Central memory CD8-positive, alpha-beta T cell (primary cell): ENCODE data around the gene GAL3ST3.

ENCODE experiments used
- ATAC-seq: fragments of 150-1000 bp; cut with Tn5 transposase; replicated peaks from 2 replicates; pipeline ENCODE4 v1.10.0; 2022; ENCODE audit warnings: mild to moderate bottlenecking, moderate FRiP score, moderate number of reproducible peaks; ENCODE audit not compliant: poor library complexity, severe bottlenecking; ENCODE audit errors: extremely low read depth
- DNase-seq, 2 donors: peaks; one replicate each; pipeline ENCODE4 v3.0.0; 2021; ENCODE audit warnings: low spot score in 2 of 2
- H3K27ac Mint-ChIP-seq: one replicate; pipeline ENCODE4 v1.8.0; 2022; ENCODE audit warnings: low read depth, mild to moderate bottlenecking, moderate library complexity, mixed read lengths
- H3K27me3 Mint-ChIP-seq: one replicate; pipeline ENCODE4 v1.8.0; 2022; ENCODE audit warnings: mixed read lengths
- H3K36me3 Mint-ChIP-seq: one replicate; pipeline ENCODE4 v1.8.0; 2022; ENCODE audit warnings: mild to moderate bottlenecking, moderate library complexity, mixed read lengths; ENCODE audit not compliant: insufficient read depth
- H3K4me1 Mint-ChIP-seq: one replicate; pipeline ENCODE4 v1.8.0; 2022; ENCODE audit warnings: mixed read lengths
- H3K4me3 Mint-ChIP-seq: one replicate; pipeline ENCODE4 v1.8.0; 2022; ENCODE audit warnings: mild to moderate bottlenecking, moderate library complexity, mixed read lengths
- H3K9me3 Mint-ChIP-seq: one replicate; pipeline ENCODE4 v1.8.0; 2022; ENCODE audit warnings: mixed read lengths

Gene GAL3ST3

DNA sequence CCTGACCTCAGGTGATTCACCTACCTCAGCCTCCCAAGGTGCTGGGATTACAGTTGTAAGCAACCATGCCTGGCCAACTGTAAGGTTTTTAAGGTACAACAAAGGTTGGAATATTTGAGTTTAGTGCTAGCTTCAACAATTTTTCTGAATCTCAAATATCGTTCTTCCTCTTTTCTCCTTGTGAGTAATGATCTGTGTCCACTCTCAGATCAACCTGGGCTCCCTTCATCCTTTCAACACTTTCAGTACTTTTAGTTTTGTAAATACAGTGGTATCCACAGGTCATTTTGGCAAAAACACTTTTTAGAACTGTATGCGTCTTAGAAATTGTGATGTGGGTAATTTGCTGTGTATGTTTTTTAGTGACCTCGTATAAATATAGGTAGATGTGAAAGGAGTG lies 29.0 kb upstream of the GAL3ST3 start:
- DNase-seq (no peak), ATAC-seq (no peak)
- H3K9me3 Mint-ChIP-seq = no peaks in the 10 kb centered on the region
- H3K27me3 Mint-ChIP-seq = no peaks in the 10 kb centered on the region
- peaks cover 32% of the 10 kb centered on the region for H3K36me3 Mint-ChIP-seq
- peaks cover 58% of the 10 kb centered on the region for H3K4me1 Mint-ChIP-seq
- H3K27ac Mint-ChIP-seq = no peak overlapping the region
- no peak overlapping the region for H3K4me3 Mint-ChIP-seq

GRCh38 chr11:66076561-66076960 lies 27.6 kb upstream of the GAL3ST3 start:
- no peaks in the 10 kb centered on the region for H3K27me3 Mint-ChIP-seq
- no peak overlapping the region for H3K4me3 Mint-ChIP-seq
- DNase-seq (no peak), ATAC-seq (no peak)
- H3K4me1 Mint-ChIP-seq = peaks cover 62% of the 10 kb centered on the region
- peaks cover 36% of the 10 kb centered on the region for H3K36me3 Mint-ChIP-seq
- no peak overlapping the region for H3K27ac Mint-ChIP-seq
- no peaks in the 10 kb centered on the region for H3K9me3 Mint-ChIP-seq

DNA sequence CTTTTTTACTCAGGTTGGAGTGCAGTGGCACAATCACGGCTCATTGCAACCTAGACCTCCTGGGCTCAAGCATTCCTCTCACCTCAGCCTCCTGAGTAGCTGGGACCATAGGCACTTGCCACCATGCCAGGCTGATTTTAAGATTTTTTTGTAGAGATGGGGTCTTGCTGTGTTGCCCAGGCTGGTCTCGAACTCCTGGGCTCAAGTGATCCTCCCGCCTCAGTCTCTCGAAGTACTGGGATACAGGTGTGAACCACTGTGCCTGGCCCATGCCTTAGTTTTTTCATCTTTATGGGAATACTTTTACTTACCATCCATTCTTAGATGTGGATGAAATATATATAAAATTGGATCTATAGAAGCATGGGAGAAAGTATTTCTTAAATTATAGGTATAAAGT lies 26.3 kb upstream of the GAL3ST3 start:
- H3K4me1 Mint-ChIP-seq = peaks cover 57% of the 10 kb centered on the region
- peaks cover 37% of the 10 kb centered on the region for H3K36me3 Mint-ChIP-seq
- no peak overlapping the region for H3K4me3 Mint-ChIP-seq

DNA sequence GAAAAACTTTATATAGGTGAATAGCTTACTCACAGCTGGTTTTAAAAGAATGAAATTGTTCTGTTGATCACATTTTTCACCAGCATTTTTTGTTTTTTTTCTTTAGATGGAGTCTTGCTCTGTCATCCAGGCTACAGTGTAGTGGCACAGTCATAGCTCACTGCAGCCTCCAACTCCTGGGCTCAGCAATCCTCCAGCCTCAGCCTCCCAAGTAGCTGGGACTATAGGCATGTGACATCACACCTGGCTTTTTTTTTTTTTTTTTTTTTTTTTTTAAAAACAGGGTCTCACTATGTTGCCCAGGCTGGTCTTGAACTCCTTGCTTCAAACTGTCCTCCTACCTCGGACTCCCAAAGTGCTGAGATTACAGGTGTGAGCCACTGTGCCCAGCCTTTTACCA lies 24.7 kb upstream of the GAL3ST3 start:
- Mint-ChIP-seq H3K4me3 (no peak overlapping the region), H3K27ac (no peak overlapping the region), H3K4me1 (peaks cover 51% of the 10 kb centered on the region), H3K9me3 (no peaks in the 10 kb centered on the region), H3K27me3 (no peaks in the 10 kb centered on the region), H3K36me3 (peaks cover 41% of the 10 kb centered on the region)
- ATAC-seq (no peak), DNase-seq (no peak)

More for the DNA sequence above, 26.3 kb upstream of the GAL3ST3 start:
- Mint-ChIP-seq H3K9me3 (no peaks in the 10 kb centered on the region), H3K27me3 (no peaks in the 10 kb centered on the region), H3K27ac (no peak overlapping the region)
- ATAC-seq = no peak
- no peak for DNase-seq

GRCh38 chr11:66072518-66072917 lies 23.6 kb upstream of the GAL3ST3 start:
- peaks cover 49% of the 10 kb centered on the region for H3K4me1 Mint-ChIP-seq
- peak overlapping the region; percentile 98 for H3K4me3 Mint-ChIP-seq
- peak overlapping the region; percentile 93 for H3K27ac Mint-ChIP-seq
- peaks cover 46% of the 10 kb centered on the region for H3K36me3 Mint-ChIP-seq
- H3K9me3 Mint-ChIP-seq = no peaks in the 10 kb centered on the region
- no peaks in the 10 kb centered on the region for H3K27me3 Mint-ChIP-seq
- no peak for DNase-seq
- no peak for ATAC-seq

GRCh38 chr11:66072081-66072480 lies 23.1 kb upstream of the GAL3ST3 start:
- Mint-ChIP-seq H3K9me3 (no peaks in the 10 kb centered on the region), H3K27ac (peak overlapping the region; percentile 93), H3K4me1 (peaks cover 49% of the 10 kb centered on the region), H3K27me3 (no peaks in the 10 kb centered on the region), H3K36me3 (peaks cover 47% of the 10 kb centered on the region), H3K4me3 (peak overlapping the region; percentile 98)
- no peak for ATAC-seq
- no peak for DNase-seq

GRCh38 chr11:66071381-66071801 lies 22.4 kb upstream of the GAL3ST3 start:
- H3K27me3 Mint-ChIP-seq = no peaks in the 10 kb centered on the region
- no peak for DNase-seq
- peaks cover 54% of the 10 kb centered on the region for H3K36me3 Mint-ChIP-seq
- peaks cover 56% of the 10 kb centered on the region for H3K4me1 Mint-ChIP-seq
- ATAC-seq = peak; percentile 17
- peak overlapping the region; percentile 93 for H3K27ac Mint-ChIP-seq
- no peaks in the 10 kb centered on the region for H3K9me3 Mint-ChIP-seq
- H3K4me3 Mint-ChIP-seq = peak overlapping the region; percentile 98

- Mint-ChIP-seq H3K36me3 (peaks cover 54% of the 10 kb centered on the region), H3K4me3 (peak overlapping the region; percentile 98), H3K4me1 (peaks cover 57% of the 10 kb centered on the region), H3K9me3 (no peaks in the 10 kb centered on the region), H3K27me3 (no peaks in the 10 kb centered on the region), H3K27ac (peak overlapping the region; percentile 93)
- no peak for DNase-seq
- peak; percentile 12 for ATAC-seq
Observed at GRCh38 chr11:66070604-66071380, 21.8 kb upstream of the GAL3ST3 start.

DNA sequence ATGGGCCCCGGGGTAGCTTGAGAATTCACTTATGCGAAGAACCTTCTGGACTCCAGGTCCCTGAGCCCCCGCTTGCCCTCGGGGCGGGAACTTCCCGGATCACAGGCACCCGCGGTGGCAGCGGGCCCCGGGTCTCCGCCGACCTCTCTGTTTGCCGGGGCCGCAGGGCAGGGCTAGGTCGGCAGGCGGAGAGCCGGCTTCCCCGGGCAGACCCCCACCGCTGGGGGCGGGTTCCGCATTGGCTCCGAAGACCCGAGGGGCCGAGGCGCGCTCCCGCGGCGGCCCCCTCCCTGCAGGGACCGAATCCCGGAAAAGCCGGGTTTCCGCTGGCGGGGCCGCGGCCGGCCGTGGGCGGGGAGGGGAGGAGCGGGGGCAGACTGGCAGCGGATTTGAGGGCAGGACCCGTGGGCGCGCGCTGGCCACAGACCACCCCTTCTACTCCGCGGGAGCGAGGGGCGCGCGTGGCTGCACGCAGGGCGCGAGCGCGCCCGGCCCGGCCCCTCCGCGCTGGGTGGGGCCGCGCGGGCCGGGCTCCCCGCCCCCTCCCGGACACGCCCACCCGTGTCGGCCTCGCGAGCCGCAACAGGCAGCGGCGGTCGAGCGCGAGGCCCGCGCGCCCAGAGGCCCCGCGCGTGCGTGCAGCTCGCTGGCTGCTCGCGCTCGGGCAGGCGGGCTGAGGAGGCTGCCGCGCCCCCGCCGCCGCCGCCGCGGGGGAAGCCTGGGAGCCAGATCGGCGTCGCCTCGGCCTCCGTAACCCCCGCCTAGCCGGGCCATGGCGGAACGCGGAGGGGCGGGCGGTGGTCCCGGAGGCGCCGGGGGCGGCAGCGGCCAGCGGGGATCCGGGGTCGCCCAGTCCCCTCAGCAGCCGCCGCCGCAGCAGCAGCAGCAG lies 21.0 kb upstream of the GAL3ST3 start, which contains the start of gene PACS1:
TSS of gene PACS1 (plus strand) at position 558 of the 889 bp plus-strand sequence. CDS start at position 773, 215 bp downstream.
- H3K27me3 Mint-ChIP-seq = no peaks in the 10 kb centered on the region

GRCh38 chr11:66068923-66069714 lies 20.2 kb upstream of the GAL3ST3 start:
- H3K27me3 Mint-ChIP-seq = no peaks in the 10 kb centered on the region
- DNase-seq (no peak), ATAC-seq (peak; percentile 17)
- peak overlapping the region; percentile 92 for H3K4me3 Mint-ChIP-seq
- no peaks in the 10 kb centered on the region for H3K9me3 Mint-ChIP-seq
- H3K4me1 Mint-ChIP-seq = peaks cover 60% of the 10 kb centered on the region
- peaks cover 57% of the 10 kb centered on the region for H3K36me3 Mint-ChIP-seq
- peak overlapping the region; percentile 97 for H3K27ac Mint-ChIP-seq

More for the DNA sequence above, 21.0 kb upstream of the GAL3ST3 start, which contains the start of gene PACS1:
- peak within 1 kb of the TSS; percentile 97 for H3K27ac Mint-ChIP-seq
- H3K36me3 Mint-ChIP-seq = peaks cover 56% of the 10 kb centered on the region
- no peaks in the 10 kb centered on the region for H3K9me3 Mint-ChIP-seq
- ATAC-seq = peak; percentile 66
- H3K4me3 Mint-ChIP-seq = peak within 1 kb of the TSS; percentile 98
- H3K4me1 Mint-ChIP-seq = peaks cover 57% of the 10 kb centered on the region
- DNase-seq = peak; percentile 57 to 70

DNA sequence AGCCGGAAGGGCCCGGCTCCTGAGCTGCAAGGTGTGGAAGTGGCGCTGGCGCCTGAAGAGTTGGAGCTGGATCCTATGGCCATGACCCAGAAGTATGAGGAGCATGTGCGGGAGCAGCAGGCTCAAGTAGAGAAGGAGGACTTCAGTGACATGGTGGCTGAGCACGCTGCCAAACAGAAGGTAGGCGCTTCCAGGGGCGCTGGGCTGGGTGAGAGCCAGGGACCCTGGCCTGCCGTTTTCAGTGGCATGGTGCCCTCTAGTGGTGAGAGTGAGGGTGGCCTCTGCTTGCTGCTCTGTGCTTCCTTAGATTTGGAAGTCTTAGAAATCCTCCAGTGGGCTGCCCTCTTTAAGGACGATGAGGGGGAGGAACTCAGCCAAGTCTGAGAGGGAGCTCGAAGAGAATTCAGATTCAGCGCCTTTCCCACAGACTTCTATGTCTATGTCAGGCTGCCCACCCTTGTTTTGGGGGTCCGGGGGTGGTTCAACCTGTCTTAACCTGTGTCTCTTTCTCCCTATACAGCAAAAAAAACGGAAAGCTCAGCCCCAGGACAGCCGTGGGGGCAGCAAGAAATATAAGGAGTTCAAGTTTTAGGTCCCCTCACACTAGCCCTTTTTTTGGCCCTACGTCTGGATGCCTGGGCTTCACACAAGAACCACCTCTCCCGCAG lies 19.3 kb upstream of the GAL3ST3 start:
- H3K36me3 Mint-ChIP-seq = peaks cover 62% of the 10 kb centered on the region
- peak overlapping the region; percentile 55 for H3K4me3 Mint-ChIP-seq
- DNase-seq (peak; percentile 58 to 64), ATAC-seq (no peak)
- H3K27me3 Mint-ChIP-seq = no peaks in the 10 kb centered on the region
- H3K27ac Mint-ChIP-seq = peak overlapping the region; percentile 78
- H3K4me1 Mint-ChIP-seq = peaks cover 66% of the 10 kb centered on the region
- H3K9me3 Mint-ChIP-seq = no peaks in the 10 kb centered on the region
